ENCODE results near the gene ATG9A. TPM values are rescaled to one million over a fixed set of nuclear protein-coding genes. Genes with fewer than 3 reads are reported as not detected.
A peak's percentile ranks its signal among the peaks of the same experiment; 100 is the strongest.

ATG9A gene
- total and polyA plus RNA-seq, 2 experiments from 2014 or later = 35.7 to 57.8 TPM

DNA sequence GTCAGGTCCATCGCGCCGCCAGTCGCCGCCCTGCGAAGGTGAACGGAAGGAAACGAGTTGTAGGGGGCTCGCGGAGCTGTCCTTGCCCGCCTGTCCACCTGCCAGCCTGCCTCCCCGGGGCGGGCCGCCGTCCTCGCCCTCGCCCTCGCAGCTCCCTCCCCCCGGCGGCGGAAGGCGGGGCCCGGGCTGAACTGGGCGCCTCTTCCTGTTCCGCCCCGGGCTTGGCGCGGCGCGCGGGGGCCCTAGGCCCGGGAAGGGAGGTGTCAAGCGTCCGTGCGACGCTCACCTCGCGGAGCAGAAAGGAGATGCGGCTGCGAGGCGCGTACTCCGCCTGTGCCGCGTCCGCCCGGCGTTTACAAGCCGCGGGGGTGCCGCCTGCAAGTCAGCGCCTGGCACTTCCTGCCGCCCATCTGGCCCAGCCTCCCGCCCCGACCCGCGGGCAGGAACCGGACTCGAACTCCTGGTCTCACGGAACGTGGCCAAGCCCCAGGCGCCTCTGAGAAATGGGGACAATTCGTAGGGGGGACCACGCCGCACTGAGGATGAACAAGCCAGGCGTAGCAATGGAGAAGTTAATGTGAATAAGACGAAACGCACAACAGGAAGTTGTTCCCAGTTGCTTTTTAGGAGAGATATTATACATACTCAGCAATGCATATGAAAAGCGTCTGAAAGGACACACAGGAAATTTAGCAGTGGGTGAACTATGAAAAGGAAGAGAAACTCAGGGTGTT is 52.5 kb downstream of the ATG9A start, which contains the start of gene CNPPD1:
CNPPD1 (minus strand) TSS at position 108 of the 734 bp plus-strand sequence; CDS start at position 11, 97 bp downstream.
- peaks cover 43% of the 10 kb centered on the region for H3K79me2 ChIP-seq
- TF ChIP-seq EZH2 (IDR thresholded peaks at IDR 0.05; ENCODE audit: borderline replicate concordance) (no peak), EZH2phosphoT487 (IDR thresholded peaks at IDR 0.05; ENCODE audit: low read depth, severe bottlenecking, unreplicated experiment) (no peak)
- TF ChIP-seq, protein P1, sequence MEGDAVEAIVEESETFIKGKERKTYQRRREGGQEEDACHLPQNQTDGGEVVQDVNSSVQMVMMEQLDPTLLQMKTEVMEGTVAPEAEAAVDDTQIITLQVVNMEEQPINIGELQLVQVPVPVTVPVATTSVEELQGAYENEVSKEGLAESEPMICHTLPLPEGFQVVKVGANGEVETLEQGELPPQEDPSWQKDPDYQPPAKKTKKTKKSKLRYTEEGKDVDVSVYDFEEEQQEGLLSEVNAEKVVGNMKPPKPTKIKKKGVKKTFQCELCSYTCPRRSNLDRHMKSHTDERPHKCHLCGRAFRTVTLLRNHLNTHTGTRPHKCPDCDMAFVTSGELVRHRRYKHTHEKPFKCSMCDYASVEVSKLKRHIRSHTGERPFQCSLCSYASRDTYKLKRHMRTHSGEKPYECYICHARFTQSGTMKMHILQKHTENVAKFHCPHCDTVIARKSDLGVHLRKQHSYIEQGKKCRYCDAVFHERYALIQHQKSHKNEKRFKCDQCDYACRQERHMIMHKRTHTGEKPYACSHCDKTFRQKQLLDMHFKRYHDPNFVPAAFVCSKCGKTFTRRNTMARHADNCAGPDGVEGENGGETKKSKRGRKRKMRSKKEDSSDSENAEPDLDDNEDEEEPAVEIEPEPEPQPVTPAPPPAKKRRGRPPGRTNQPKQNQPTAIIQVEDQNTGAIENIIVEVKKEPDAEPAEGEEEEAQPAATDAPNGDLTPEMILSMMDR (IDR thresholded peaks at IDR 0.05; ENCODE audit: poor library complexity) = no peak
- H3K4me3 ChIP-seq = peak within 1 kb of the TSS; percentile 71
- H4K20me1 ChIP-seq (ENCODE audit: insufficient read depth, poor library complexity, severe bottlenecking) = peaks cover 10% of the 10 kb centered on the region
- H3K4me2 ChIP-seq = peak within 1 kb of the TSS; percentile 84
- H3K36me3 ChIP-seq (replicated peaks; ENCODE audit: insufficient read depth, low read depth) = no peaks in the 10 kb centered on the region
- WGBS (ENCODE audit: low lambda C conversion rate, missing lambda C conversion rate) = 1% methylated on average over 59 of the region's 69 CpGs
- H3K9me3 ChIP-seq (ENCODE audit: low read depth) = no peaks in the 10 kb centered on the region
- peak within 1 kb of the TSS; percentile 98 for H3K27ac ChIP-seq
- H3K27me3 ChIP-seq = no peaks in the 10 kb centered on the region
- DNase-seq (ENCODE audit: low spot score) = peak; percentile 95
- peaks cover 14% of the 10 kb centered on the region for H3K4me1 ChIP-seq (ENCODE audit: insufficient read depth)
- H2AFZ ChIP-seq = peak within 1 kb of the TSS; percentile 75
- H3K9me2 ChIP-seq (replicated peaks; ENCODE audit: insufficient read depth) = no peaks in the 10 kb centered on the region

GRCh38 chr2:219175928-219176817 is 53.3 kb downstream of the ATG9A start:
- H3K9me2 ChIP-seq (replicated peaks; ENCODE audit: insufficient read depth) = no peaks in the 10 kb centered on the region
- DNase-seq (ENCODE audit: low spot score) = peak; percentile 71
- peak overlapping the region; percentile 98 for H3K27ac ChIP-seq
- TF ChIP-seq, protein P1 (IDR thresholded peaks at IDR 0.05; ENCODE audit: poor library complexity) = peak; percentile 12
- no peak for TF ChIP-seq EZH2phosphoT487 (IDR thresholded peaks at IDR 0.05; ENCODE audit: low read depth, severe bottlenecking, unreplicated experiment)
- H2AFZ ChIP-seq = peak overlapping the region; percentile 75
- H3K4me3 ChIP-seq = peak overlapping the region; percentile 71
- H3K9me3 ChIP-seq (ENCODE audit: low read depth) = no peaks in the 10 kb centered on the region
- 3% methylated on average over 32 of the region's 45 CpGs for WGBS (ENCODE audit: low lambda C conversion rate, missing lambda C conversion rate)
- H3K4me1 ChIP-seq (ENCODE audit: insufficient read depth) = peaks cover 14% of the 10 kb centered on the region
- no peaks in the 10 kb centered on the region for H3K36me3 ChIP-seq (replicated peaks; ENCODE audit: insufficient read depth, low read depth)
- peak overlapping the region; percentile 84 for H3K4me2 ChIP-seq
- H3K27me3 ChIP-seq = no peaks in the 10 kb centered on the region
- H4K20me1 ChIP-seq (ENCODE audit: insufficient read depth, poor library complexity, severe bottlenecking) = peaks cover 10% of the 10 kb centered on the region
- peaks cover 43% of the 10 kb centered on the region for H3K79me2 ChIP-seq

- Histone ChIP-seq H3K9me2 (replicated peaks; ENCODE audit: insufficient read depth) (no peaks in the 10 kb centered on the region), H3K79me2 (peaks cover 41% of the 10 kb centered on the region), H3K27ac (peak overlapping the region; percentile 98), H4K20me1 (ENCODE audit: insufficient read depth, poor library complexity, severe bottlenecking) (peaks cover 10% of the 10 kb centered on the region), H2AFZ (no peak overlapping the region), H3K4me2 (peak overlapping the region; percentile 84), H3K4me3 (peak overlapping the region; percentile 71), H3K4me1 (ENCODE audit: insufficient read depth) (peaks cover 15% of the 10 kb centered on the region), H3K36me3 (replicated peaks; ENCODE audit: insufficient read depth, low read depth) (no peaks in the 10 kb centered on the region), H3K27me3 (no peaks in the 10 kb centered on the region), H3K9me3 (ENCODE audit: low read depth) (no peaks in the 10 kb centered on the region)
- 91% methylated on average over 7 of the region's 7 CpGs for WGBS (ENCODE audit: low lambda C conversion rate, missing lambda C conversion rate)
- TF ChIP-seq EZH2 (IDR thresholded peaks at IDR 0.05; ENCODE audit: borderline replicate concordance) (no peak), EZH2phosphoT487 (IDR thresholded peaks at IDR 0.05; ENCODE audit: low read depth, severe bottlenecking, unreplicated experiment) (no peak)
- TF ChIP-seq, protein P1 (IDR thresholded peaks at IDR 0.05; ENCODE audit: poor library complexity) = no peak
- no peak for DNase-seq (ENCODE audit: low spot score)
Measured at GRCh38 chr2:219175486-219175885, 54.0 kb downstream of the ATG9A start.
